PFSK-1 (cell line): ENCODE data around the gene FMNL3.

Experiments
- FOXP2 ChIP-seq: optimal IDR thresholded peaks from 2 replicates; pipeline ENCODE3; 2011; ENCODE audit warnings: borderline replicate concordance, control low read depth, inconsistent platforms; ENCODE audit not compliant: insufficient read depth; ENCODE audit errors: extremely low read length, extremely low read depth
- POLR2AphosphoS5 ChIP-seq: IDR thresholded peaks from 2 replicates; pipeline ENCODE4 v1.6.1; 2012; ENCODE audit warnings: low read depth, mild to moderate bottlenecking, control low read depth, low read length, moderate library complexity
- SIN3A ChIP-seq: IDR thresholded peaks from 2 replicates; pipeline ENCODE4 v1.6.1; 2012; ENCODE audit warnings: mild to moderate bottlenecking, low read length, moderate library complexity, borderline replicate concordance; ENCODE audit not compliant: insufficient read depth
- TAF1 ChIP-seq: IDR thresholded peaks from 2 replicates; pipeline ENCODE4 v1.6.1; 2012; ENCODE audit warnings: low read length, control low read depth, borderline replicate concordance; ENCODE audit not compliant: insufficient read depth
- TF ChIP-seq, protein P1 (sequence below), 2 experiments: IDR thresholded peaks; 2 replicates each; pipeline versions ENCODE4 v1.6.1 to v1.8.0; 2011 to 2012; ENCODE audit warnings: low read depth in 2 of 2, low read length in 2 of 2, control low read depth in 1 of 2, inconsistent platforms in 1 of 2, mild to moderate bottlenecking in 1 of 2, moderate library complexity in 1 of 2; ENCODE audit not compliant: insufficient read depth in 1 of 2

FMNL3 gene

DNA sequence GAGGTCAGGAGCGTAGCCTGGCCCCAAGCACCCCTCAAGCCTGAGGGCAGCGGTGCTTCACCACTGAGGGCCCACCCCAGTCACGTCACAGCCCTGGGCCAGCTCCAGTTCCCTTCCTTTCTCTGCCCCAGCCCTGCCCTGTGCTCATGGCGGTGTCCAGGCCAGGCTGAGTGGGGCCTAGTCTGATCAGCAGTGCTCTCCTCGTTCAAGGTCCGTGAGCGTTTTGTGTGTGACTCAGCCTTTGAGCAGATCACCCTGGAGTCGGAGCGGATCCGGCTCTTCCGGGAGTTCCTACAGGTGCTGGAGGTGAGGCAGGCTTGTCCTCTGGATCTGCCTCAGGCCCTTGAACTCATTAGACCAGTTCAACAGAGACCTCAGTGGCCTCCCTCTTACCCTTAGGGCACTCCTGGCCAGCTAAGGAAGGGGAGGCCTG, 64.8 kb downstream of the FMNL3 start:
- TF ChIP-seq TAF1, result no peak
- TF ChIP-seq POLR2AphosphoS5, result no peak
- TF ChIP-seq, protein P1, sequence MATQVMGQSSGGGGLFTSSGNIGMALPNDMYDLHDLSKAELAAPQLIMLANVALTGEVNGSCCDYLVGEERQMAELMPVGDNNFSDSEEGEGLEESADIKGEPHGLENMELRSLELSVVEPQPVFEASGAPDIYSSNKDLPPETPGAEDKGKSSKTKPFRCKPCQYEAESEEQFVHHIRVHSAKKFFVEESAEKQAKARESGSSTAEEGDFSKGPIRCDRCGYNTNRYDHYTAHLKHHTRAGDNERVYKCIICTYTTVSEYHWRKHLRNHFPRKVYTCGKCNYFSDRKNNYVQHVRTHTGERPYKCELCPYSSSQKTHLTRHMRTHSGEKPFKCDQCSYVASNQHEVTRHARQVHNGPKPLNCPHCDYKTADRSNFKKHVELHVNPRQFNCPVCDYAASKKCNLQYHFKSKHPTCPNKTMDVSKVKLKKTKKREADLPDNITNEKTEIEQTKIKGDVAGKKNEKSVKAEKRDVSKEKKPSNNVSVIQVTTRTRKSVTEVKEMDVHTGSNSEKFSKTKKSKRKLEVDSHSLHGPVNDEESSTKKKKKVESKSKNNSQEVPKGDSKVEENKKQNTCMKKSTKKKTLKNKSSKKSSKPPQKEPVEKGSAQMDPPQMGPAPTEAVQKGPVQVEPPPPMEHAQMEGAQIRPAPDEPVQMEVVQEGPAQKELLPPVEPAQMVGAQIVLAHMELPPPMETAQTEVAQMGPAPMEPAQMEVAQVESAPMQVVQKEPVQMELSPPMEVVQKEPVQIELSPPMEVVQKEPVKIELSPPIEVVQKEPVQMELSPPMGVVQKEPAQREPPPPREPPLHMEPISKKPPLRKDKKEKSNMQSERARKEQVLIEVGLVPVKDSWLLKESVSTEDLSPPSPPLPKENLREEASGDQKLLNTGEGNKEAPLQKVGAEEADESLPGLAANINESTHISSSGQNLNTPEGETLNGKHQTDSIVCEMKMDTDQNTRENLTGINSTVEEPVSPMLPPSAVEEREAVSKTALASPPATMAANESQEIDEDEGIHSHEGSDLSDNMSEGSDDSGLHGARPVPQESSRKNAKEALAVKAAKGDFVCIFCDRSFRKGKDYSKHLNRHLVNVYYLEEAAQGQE (IDR thresholded peaks at IDR 0.05; ENCODE audit: insufficient read depth in 1 of 2, low read depth in 2 of 2, low read length in 2 of 2), result no peak
- no peak for TF ChIP-seq SIN3A
- TF ChIP-seq FOXP2, result no peak

DNA sequence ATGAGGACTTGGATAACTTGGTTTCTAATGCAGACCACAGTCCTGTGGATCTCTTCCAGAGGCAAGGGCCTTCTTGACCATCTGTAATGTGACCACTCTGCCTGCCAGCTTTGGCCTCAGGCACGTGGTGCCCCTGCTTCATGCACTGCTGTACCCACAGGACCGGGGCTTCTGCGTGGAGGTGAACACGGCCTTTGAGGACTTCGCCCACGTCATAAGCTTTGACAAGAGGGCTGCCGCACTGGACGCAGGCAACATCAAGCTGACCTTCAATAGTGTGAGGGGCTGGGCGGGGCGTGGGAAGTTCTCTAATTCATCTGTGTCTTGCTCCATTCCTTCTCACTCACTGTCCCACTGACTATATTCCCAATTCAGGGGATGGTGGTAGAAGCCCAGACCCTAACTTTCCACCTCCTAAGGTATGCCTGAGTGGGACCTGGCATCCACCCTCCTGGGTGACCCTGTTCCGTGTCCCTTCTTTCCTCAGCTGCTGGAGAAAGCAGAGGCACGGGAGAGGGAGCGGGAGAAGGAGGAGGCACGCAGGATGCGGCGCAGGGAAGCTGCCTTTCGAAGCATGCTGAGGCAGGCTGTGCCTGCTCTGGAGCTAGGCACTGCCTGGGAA, 65.3 kb downstream of the FMNL3 start:
- no peak for TF ChIP-seq POLR2AphosphoS5
- no peak for TF ChIP-seq FOXP2
- no peak for TF ChIP-seq SIN3A
- no peak for TF ChIP-seq TAF1
- TF ChIP-seq, protein P1 (IDR thresholded peaks at IDR 0.05; ENCODE audit: insufficient read depth in 1 of 2, low read depth in 2 of 2, low read length in 2 of 2), result no peak

DNA sequence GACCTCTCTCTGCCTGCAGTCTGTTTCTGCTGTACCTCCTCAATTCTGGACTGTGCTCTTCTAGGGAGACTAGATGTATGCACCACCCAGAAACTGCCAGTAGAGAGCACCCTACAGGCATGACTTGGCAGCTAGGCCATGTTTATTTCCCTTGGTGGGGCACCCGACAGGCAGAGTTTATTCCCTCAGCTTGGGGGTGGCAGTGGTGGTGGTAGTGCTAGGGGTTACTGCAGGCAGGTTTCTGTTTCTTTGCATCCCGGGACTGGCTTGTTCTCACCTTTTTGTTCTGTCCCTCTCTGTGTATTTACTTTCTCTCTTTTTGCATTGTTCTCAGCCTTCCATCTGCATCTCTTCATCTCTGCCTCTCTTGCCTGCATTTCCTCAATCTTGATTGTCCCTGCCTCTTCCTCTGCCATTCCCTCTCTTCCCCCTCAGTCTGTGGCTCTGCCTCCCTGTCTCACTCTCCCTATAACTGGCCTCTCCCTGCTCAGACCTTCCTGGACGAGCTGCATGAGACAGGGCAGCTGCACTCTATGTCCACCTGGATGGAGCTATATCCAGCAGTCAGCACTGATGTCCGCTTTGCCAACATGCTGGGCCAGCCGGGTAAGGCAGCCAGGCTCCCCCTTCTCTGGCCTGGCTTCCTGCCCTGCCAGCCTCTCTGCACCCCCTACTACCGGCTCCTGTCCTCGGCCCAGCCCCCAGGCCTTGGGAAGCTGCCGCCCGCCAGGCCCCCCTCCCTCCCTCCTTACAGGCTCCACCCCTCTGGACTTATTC, 70.0 kb downstream of the FMNL3 start:
- TF ChIP-seq TAF1 (no peak), SIN3A (no peak), FOXP2 (no peak), POLR2AphosphoS5 (no peak)
- TF ChIP-seq, protein P1 (IDR thresholded peaks at IDR 0.05; ENCODE audit: insufficient read depth in 1 of 2, low read depth in 2 of 2, low read length in 2 of 2), result no peak

DNA sequence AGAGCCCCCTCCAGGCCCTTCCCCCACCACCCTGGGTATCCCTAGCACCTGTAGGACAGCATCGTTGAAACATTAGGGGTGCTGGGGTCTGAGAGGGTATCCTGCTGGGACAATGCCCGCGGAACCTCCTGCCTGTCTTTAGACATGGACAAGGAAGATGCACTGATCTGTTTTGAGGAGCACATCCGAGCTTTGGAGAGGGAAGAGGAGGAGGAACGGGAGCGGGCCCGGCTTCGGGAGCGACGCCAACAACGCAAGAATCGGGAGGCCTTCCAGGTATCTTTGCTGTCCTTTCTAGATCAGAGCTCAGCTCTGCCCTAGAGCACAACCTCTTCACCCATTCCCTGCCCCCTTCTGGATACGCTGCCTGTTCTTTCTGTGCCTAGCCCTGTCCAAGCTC, 70.6 kb downstream of the FMNL3 start:
- TF ChIP-seq FOXP2 (no peak), POLR2AphosphoS5 (no peak), SIN3A (no peak), TAF1 (no peak)
- TF ChIP-seq, protein P1 (IDR thresholded peaks at IDR 0.05; ENCODE audit: insufficient read depth in 1 of 2, low read depth in 2 of 2, low read length in 2 of 2), result no peak
